Activated CD4-positive, alpha-beta T cell treated with anti-CD3 and anti-CD28 coated beads for 48 hours (primary cell): ENCODE results near the gene CFAP20.

ENCODE experiments used
- DNase-seq: peaks from one replicate; pipeline ENCODE4 v3.0.0-alpha.2; 2020

CFAP20 gene

GRCh38 chr16:58129097-58129936 is at the start of gene CFAP20:
CFAP20 (minus strand) TSS chr16:58129381; CDS start chr16:58129115, 266 bp downstream.
- DNase-seq, result peak; percentile 98

- peak; percentile 24 for DNase-seq
Measured at GRCh38 chr16:58177353-58177710, 48.2 kb upstream of the CFAP20 start.

GRCh38 chr16:58176608-58177352 is 47.6 kb upstream of the CFAP20 start:
- no peak for DNase-seq

GRCh38 chr16:58170223-58170622 is 41.0 kb upstream of the CFAP20 start:
- DNase-seq, result no peak

GRCh38 chr16:58160855-58161254 is 31.7 kb upstream of the CFAP20 start:
- DNase-seq, result no peak

- no peak for DNase-seq
Measured at GRCh38 chr16:58158725-58159124, 29.5 kb upstream of the CFAP20 start.

GRCh38 chr16:58157951-58158540 is 28.9 kb upstream of the CFAP20 start:
- no peak for DNase-seq

GRCh38 chr16:58157239-58157638 is 28.1 kb upstream of the CFAP20 start:
- no peak for DNase-seq

GRCh38 chr16:58155839-58156238 is 26.7 kb upstream of the CFAP20 start:
- DNase-seq, result no peak

- no peak for DNase-seq
Measured at GRCh38 chr16:58154345-58154744, 25.2 kb upstream of the CFAP20 start.

GRCh38 chr16:58152246-58152868 is 23.2 kb upstream of the CFAP20 start:
- no peak for DNase-seq

GRCh38 chr16:58148526-58148925 is 19.3 kb upstream of the CFAP20 start:
- no peak for DNase-seq

GRCh38 chr16:58148099-58148498 is 18.9 kb upstream of the CFAP20 start:
- DNase-seq, result no peak

- no peak for DNase-seq
Measured at GRCh38 chr16:58138852-58139251, 9.7 kb upstream of the CFAP20 start.

- no peak for DNase-seq
Measured at GRCh38 chr16:58137581-58137980, 8.4 kb upstream of the CFAP20 start.

- no peak for DNase-seq
Measured at GRCh38 chr16:58128711-58129096, 477 bp downstream of the CFAP20 start.

GRCh38 chr16:58128181-58128631 is 975 bp downstream of the CFAP20 start:
- no peak for DNase-seq

- DNase-seq, result no peak
Measured at GRCh38 chr16:58127634-58128033, 1.5 kb downstream of the CFAP20 start.

GRCh38 chr16:58127033-58127556 is 2.1 kb downstream of the CFAP20 start:
- DNase-seq, result peak; percentile 17

- no peak for DNase-seq
Measured at GRCh38 chr16:58126451-58126961, 2.7 kb downstream of the CFAP20 start.

GRCh38 chr16:58125781-58126335 is 3.3 kb downstream of the CFAP20 start:
- no peak for DNase-seq

- no peak for DNase-seq
Measured at GRCh38 chr16:58125041-58125440, 4.1 kb downstream of the CFAP20 start.

- no peak for DNase-seq
Measured at GRCh38 chr16:58124601-58124915, 4.6 kb downstream of the CFAP20 start.
